ENCODE data around the gene VOPP1. TPM values are rescaled to one million over a fixed set of nuclear protein-coding genes. Genes with fewer than 3 reads are reported as not detected.

Gene VOPP1
- total RNA-seq, 1 experiment from 2014 or later = 63.9 TPM

GRCh38 chr7:55515569-55516279 lies 56.6 kb downstream of the VOPP1 start (continued):
- TF ChIP-seq, protein P1, sequence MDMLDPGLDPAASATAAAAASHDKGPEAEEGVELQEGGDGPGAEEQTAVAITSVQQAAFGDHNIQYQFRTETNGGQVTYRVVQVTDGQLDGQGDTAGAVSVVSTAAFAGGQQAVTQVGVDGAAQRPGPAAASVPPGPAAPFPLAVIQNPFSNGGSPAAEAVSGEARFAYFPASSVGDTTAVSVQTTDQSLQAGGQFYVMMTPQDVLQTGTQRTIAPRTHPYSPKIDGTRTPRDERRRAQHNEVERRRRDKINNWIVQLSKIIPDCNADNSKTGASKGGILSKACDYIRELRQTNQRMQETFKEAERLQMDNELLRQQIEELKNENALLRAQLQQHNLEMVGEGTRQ (CRISPR knock-in tag; IDR thresholded peaks at IDR 0.05) = no peak
- TF ChIP-seq ESRRA (CRISPR knock-in tag; IDR thresholded peaks at IDR 0.05; ENCODE audit: borderline replicate concordance) = no peak
- no peak for TF ChIP-seq JUN (CRISPR knock-in tag; IDR thresholded peaks at IDR 0.05)
- no peak for TF ChIP-seq CDX4 (CRISPR knock-in tag; IDR thresholded peaks at IDR 0.05; ENCODE audit: borderline replicate concordance)
- TF ChIP-seq NR3C1 (CRISPR knock-in tag; conservative IDR thresholded peaks at IDR 0.05; ENCODE audit: low read depth) = no peak
- TF ChIP-seq, protein P2, sequence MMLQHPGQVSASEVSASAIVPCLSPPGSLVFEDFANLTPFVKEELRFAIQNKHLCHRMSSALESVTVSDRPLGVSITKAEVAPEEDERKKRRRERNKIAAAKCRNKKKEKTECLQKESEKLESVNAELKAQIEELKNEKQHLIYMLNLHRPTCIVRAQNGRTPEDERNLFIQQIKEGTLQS (CRISPR knock-in tag; conservative IDR thresholded peaks at IDR 0.05) = no peak
- TF ChIP-seq ATF2 (CRISPR knock-in tag; IDR thresholded peaks at IDR 0.05; ENCODE audit: borderline replicate concordance, low read depth) = no peak
- TF ChIP-seq PRDM15 (CRISPR knock-in tag; IDR thresholded peaks at IDR 0.05) = no peak
- no peak for TF ChIP-seq MLX (CRISPR knock-in tag; IDR thresholded peaks at IDR 0.05)

GRCh38 chr7:55514546-55515265 lies 57.6 kb downstream of the VOPP1 start:
- ATAC-seq = no peak
- TF ChIP-seq TP53 (CRISPR knock-in tag; IDR thresholded peaks at IDR 0.05) (no peak), NFYB (CRISPR knock-in tag; conservative IDR thresholded peaks at IDR 0.05; ENCODE audit: low read depth) (no peak), ZNF138 (CRISPR knock-in tag; conservative IDR thresholded peaks at IDR 0.05) (no peak), ZNF232 (CRISPR knock-in tag; IDR thresholded peaks at IDR 0.05) (no peak), ZBTB43 (CRISPR knock-in tag; IDR thresholded peaks at IDR 0.05) (no peak)
- TF ChIP-seq, protein P1 (CRISPR knock-in tag; IDR thresholded peaks at IDR 0.05) = no peak
- Mint-ChIP-seq H3K9me3 (no peaks in the 10 kb centered on the region), H3K27me3 (ENCODE audit: low read depth) (no peaks in the 10 kb centered on the region), H3K4me1 (peaks cover 48% of the 10 kb centered on the region), H3K27ac (no peak overlapping the region), H3K36me3 (peaks cover 22% of the 10 kb centered on the region), H3K4me3 (no peak overlapping the region)
- POLR2A ChIA-PET = no interaction called here
- CTCF ChIA-PET = no interaction called here
- no peak for DNase-seq (ENCODE audit: low spot score)

Measured in WTC11 (cell line).